OCI-LY7 (cell line): ENCODE measurements around the gene UBE2M.
"Not testable (repeated sequence)": the region's sequence is repeated elsewhere in the genome, so short reads cannot be mapped to it uniquely, and the experiment has no call there.

ENCODE experiments used
- CTCF ChIP-seq: fragments of 200-600 bp; sonication (generic); conservative IDR thresholded peaks from 2 replicates; pipeline ENCODE4 v1.5.1; 2014; ENCODE audit warnings: mild to moderate bottlenecking, antibody characterized with exemption, low read length, moderate library complexity, mixed read lengths
- EZH2phosphoT487 ChIP-seq: fragments of 200-600 bp; sonication (generic); IDR thresholded peaks from 2 replicates; pipeline ENCODE4 v1.6.1; 2018; ENCODE audit warnings: low read depth, borderline replicate concordance, mild to moderate bottlenecking, mixed run types, antibody characterized with exemption, low read length, moderate library complexity, mixed read lengths

DNA sequence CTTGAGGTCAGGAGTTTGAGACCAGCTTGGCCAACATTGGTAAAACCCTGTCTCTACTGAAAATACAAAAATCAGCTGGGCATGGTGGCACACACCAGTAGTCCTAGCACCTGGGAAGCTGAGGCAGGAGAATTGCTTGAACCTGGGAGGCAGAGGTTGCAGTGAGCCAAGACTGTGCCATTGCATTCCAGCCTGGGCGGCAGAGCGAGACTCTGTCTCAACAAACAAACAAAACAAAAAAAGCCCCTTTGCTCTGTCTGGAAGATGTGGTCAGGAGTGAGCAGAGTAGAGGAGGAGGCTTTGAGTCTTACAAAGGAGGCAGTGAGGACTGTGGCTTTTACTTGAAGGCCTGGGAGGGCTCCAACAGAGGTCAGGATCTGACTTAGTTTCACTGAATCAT is 19.2 kb upstream of the UBE2M start:
- not testable (repeated sequence) for TF ChIP-seq CTCF, EZH2phosphoT487
